Endothelial cell of umbilical vein (primary cell): Measurements from ENCODE around the gene SPATA1. TPM values are rescaled to one million over a fixed set of nuclear protein-coding genes. Genes with fewer than 3 reads are reported as not detected.

Source experiments
- BruUV-seq: library from RNA; stranded (reverse); fragments of 400-500 nt; replicated peaks from 2 replicates; lab custom pipeline; 2021; lab: Mats Ljungman, UMichigan
- CTCF ChIA-PET: fragments of 300-600, 350-600 bp; sonication (Branson Sonifier 250); formaldehyde crosslinking; loops from one replicate; lab custom pipeline; 2021; ENCODE audit warnings: antibody characterized with exemption, inconsistent platforms; lab: Charles Lee
- POLR2A ChIA-PET: fragments of 300-600, 350-600 bp; sonication (Branson Sonifier 250); formaldehyde crosslinking; loops from one replicate; lab custom pipeline; 2021; ENCODE audit warnings: antibody characterized with exemption, inconsistent platforms; lab: Charles Lee
- DNase-seq: peaks from one replicate; pipeline ENCODE4 v3.0.0-alpha.2; 2011; ENCODE audit warnings: low read depth, low spot score
- FAIRE-seq: peaks from 2 replicates; lab custom pipeline; 2011; peaks lifted over from hg19 to GRCh38; lab: Jason Lieb, UNC
- H2AFZ ChIP-seq: 2 replicates; pipeline ENCODE4 v1.6.0; 2012; ENCODE audit warnings: low read depth, low read length, control low read depth, inconsistent platforms
- H3K27ac ChIP-seq: 2 replicates; pipeline ENCODE4 v1.5.1; 2011; ENCODE audit warnings: low read depth, mild to moderate bottlenecking, control low read depth, low read length, moderate library complexity; ENCODE audit not compliant: insufficient read depth
- H3K27me3 ChIP-seq, 2 experiments: 2 replicates each; pipeline versions ENCODE4 v1.6.0 to v1.6.1; 2011; ENCODE audit warnings: low read length in 2 of 2, mixed read lengths in 1 of 2; ENCODE audit not compliant: control insufficient read depth in 2 of 2, insufficient read depth in 2 of 2
- H3K36me3 ChIP-seq, 2 experiments: 2 replicates in 1 of 2; 3 replicates in 1 of 2; pipeline ENCODE4 v1.5.1; 2011; ENCODE audit warnings: low read length in 2 of 2, mild to moderate bottlenecking in 1 of 2, moderate library complexity in 1 of 2; ENCODE audit not compliant: control insufficient read depth in 2 of 2, insufficient read depth in 2 of 2; ENCODE audit errors: extremely low read depth in 1 of 2
- H3K4me1 ChIP-seq: 3 replicates; pipeline ENCODE4 v1.5.1; 2011; ENCODE audit warnings: mild to moderate bottlenecking, low read length; ENCODE audit not compliant: control insufficient read depth, insufficient read depth; ENCODE audit errors: extremely low read depth
- H3K4me2 ChIP-seq: 2 replicates; pipeline ENCODE4 v1.6.1; 2011; ENCODE audit warnings: low read length, control low read depth, mixed read lengths; ENCODE audit not compliant: insufficient read depth
- H3K4me3 ChIP-seq, 3 experiments: fragments of 200-600 bp in 1 of 3; sonication (generic), shearing (Covaris generic) in 1 of 3; replicated peaks in 1 of 3; 2 replicates each; pipeline ENCODE4 v1.5.1; 2011 to 2016; ENCODE audit warnings: control low read depth in 3 of 3, low read length in 3 of 3, mild to moderate bottlenecking in 2 of 3, inconsistent platforms in 1 of 3, low read depth in 1 of 3, moderate library complexity in 1 of 3; ENCODE audit not compliant: insufficient read depth in 1 of 3
- H3K79me2 ChIP-seq: 2 replicates; pipeline ENCODE4 v1.6.0; 2012; ENCODE audit warnings: low read length, inconsistent platforms; ENCODE audit not compliant: control insufficient read depth, insufficient read depth
- H3K9ac ChIP-seq: replicated peaks from 2 replicates; pipeline ENCODE3; 2011; ENCODE audit warnings: low read length, control low read depth; ENCODE audit not compliant: insufficient read depth; ENCODE audit errors: extremely low read depth
- H3K9me1 ChIP-seq: replicated peaks from 3 replicates; pipeline ENCODE4 v1.6.0; 2011; ENCODE audit warnings: mild to moderate bottlenecking, low read length; ENCODE audit not compliant: control insufficient read depth, insufficient read depth; ENCODE audit errors: extremely low read depth
- H3K9me3 ChIP-seq: replicated peaks from 2 replicates; pipeline ENCODE4 v1.5.1; 2012; ENCODE audit warnings: low read length, inconsistent platforms; ENCODE audit not compliant: control insufficient read depth, insufficient read depth
- H4K20me1 ChIP-seq: replicated peaks from 2 replicates; pipeline ENCODE3; 2011; ENCODE audit warnings: mild to moderate bottlenecking, low read length; ENCODE audit not compliant: control insufficient read depth, insufficient read depth; ENCODE audit errors: extremely low read depth
- CTCF ChIP-seq, 2 donors: IDR thresholded peaks; 1 replicate in 1 of 2; 2 replicates in 1 of 2; pipeline ENCODE4 v1.5.1; 2011; ENCODE audit warnings: low read length in 2 of 2, mild to moderate bottlenecking in 2 of 2, moderate library complexity in 2 of 2, control low read depth in 1 of 2, inconsistent platforms in 1 of 2, low read depth in 1 of 2; ENCODE audit not compliant: insufficient read depth in 1 of 2; ENCODE audit errors: extremely low read depth in 1 of 2
- EZH2 ChIP-seq: IDR thresholded peaks from 2 replicates; pipeline ENCODE4 v1.6.1; 2012; ENCODE audit warnings: borderline replicate concordance, low read depth, mild to moderate bottlenecking, moderate library complexity, low read length, inconsistent platforms; ENCODE audit not compliant: severe bottlenecking
- FOS ChIP-seq: IDR thresholded peaks from 2 replicates; pipeline ENCODE4 v1.6.1; 2011; ENCODE audit warnings: mild to moderate bottlenecking, low read length, moderate library complexity, borderline replicate concordance; ENCODE audit not compliant: insufficient read depth
- GATA2 ChIP-seq: IDR thresholded peaks from 2 replicates; pipeline ENCODE4 v1.7.0; 2011; ENCODE audit warnings: low read depth, mild to moderate bottlenecking, moderate library complexity, mixed read lengths, low read length; ENCODE audit not compliant: insufficient read length, insufficient read depth
- JUN ChIP-seq: IDR thresholded peaks from 2 replicates; pipeline ENCODE4 v1.6.1; 2011; ENCODE audit warnings: borderline replicate concordance, low read depth; ENCODE audit not compliant: insufficient read length, insufficient read depth
- MAX ChIP-seq: IDR thresholded peaks from 2 replicates; pipeline ENCODE4 v1.6.1; 2011; ENCODE audit not compliant: insufficient read depth, insufficient read length
- MYC ChIP-seq: IDR thresholded peaks from one replicate; pipeline ENCODE4 v1.6.1; 2011; ENCODE audit warnings: mild to moderate bottlenecking, low read depth, low read length
- POLR2A ChIP-seq: IDR thresholded peaks from 2 replicates; pipeline ENCODE4 v1.6.1; 2012; ENCODE audit warnings: low read depth, mild to moderate bottlenecking, control low read depth, low read length
- POLR2AphosphoS5 ChIP-seq: IDR thresholded peaks from 2 replicates; pipeline ENCODE4 v1.6.1; 2012; ENCODE audit warnings: low read depth, mild to moderate bottlenecking, control low read depth, low read length, moderate library complexity; ENCODE audit not compliant: insufficient read depth
- dilution Hi-C: fragments of 300-500 bp; cut with MboI; formaldehyde crosslinking; loops from one replicate; pipeline ENCODE4 v1.15.0; 2019; ENCODE audit warnings: low sequenced_read_pairs; ENCODE audit not compliant: extremely low pct_ligation_motif_present
- intact Hi-C: fragments of 100-400 bp; cut with micrococcal nuclease; formaldehyde crosslinking; loops from one replicate; pipeline ENCODE4 v1.10.0; 2022
- polyA plus RNA-seq, 4 experiments: library from polyadenylated mRNA; depleted of rRNA in 3 of 4; stranded (reverse) in 3 of 4; unstranded in 1 of 4; fragments of >200 nt; gene quantifications; 2 replicates each; pipeline versions ENCODE4 v1.2.1 to v1.2.3, GENCODE V29; 2011 to 2012; ENCODE audit warnings: missing spikeins in 1 of 4
- total RNA-seq: library from RNA; stranded (reverse); gene quantifications from 2 replicates; pipeline ENCODE4 v1.2.3, GENCODE V29; 2021

Gene SPATA1
- total and polyA plus RNA-seq, 2 donors (not counting 3 experiments of a cell fraction or from before 2014, with no cell fraction given), result 1.7 to 1.8 TPM

GRCh38 chr1:84569216-84569615, 63.0 kb downstream of the SPATA1 start:
- Histone ChIP-seq H3K27ac (no peak overlapping the region), H3K79me2 (no peaks in the 10 kb centered on the region), H3K4me3 (no peak overlapping the region), H3K9me3 (no peaks in the 10 kb centered on the region), H3K4me2 (no peak overlapping the region), H3K27me3 (no peaks in the 10 kb centered on the region), H3K4me1 (peaks cover 12% of the 10 kb centered on the region), H3K9me1 (no peaks in the 10 kb centered on the region), H2AFZ (no peak overlapping the region), H4K20me1 (no peaks in the 10 kb centered on the region), H3K36me3 (peaks cover 0 to 4% of the 10 kb centered on the region in 2 experiments), H3K9ac (no peak overlapping the region)
- intact Hi-C loops (no loop called here), dilution Hi-C loops (no loop called here)
- no peak for DNase-seq
- BruUV-seq, result no TSS peak
- no peak for FAIRE-seq
- TF ChIP-seq JUN (no peak), CTCF (IDR thresholded peaks at IDR 0.05; ENCODE audit: extremely low read depth in 1 of 2, insufficient read depth in 1 of 2, low read depth in 1 of 2, low read length in 2 of 2) (no peak), EZH2 (no peak), MYC (no peak), POLR2AphosphoS5 (no peak), FOS (no peak), GATA2 (no peak), POLR2A (no peak), MAX (no peak)
- POLR2A ChIA-PET, result no interaction called here
- CTCF ChIA-PET, result no interaction called here
